Suprapubic skin (tissue), 4 donors: ENCODE data around the gene PIK3CD. TPM values are rescaled to one million over a fixed set of nuclear protein-coding genes. Genes with fewer than 3 reads are reported as not detected.
"Not testable (repeated sequence)": the region's sequence is repeated elsewhere in the genome, so short reads cannot be mapped to it uniquely, and the experiment has no call there.

Source experiments
- DNase-seq, 2 donors: peaks; one replicate each; pipeline ENCODE4 v3.0.0-alpha.2; 2019; ENCODE audit warnings: low spot score in 2 of 2
- H3K27ac ChIP-seq: fragments of 200-600 bp; sonication (generic); one replicate; pipeline ENCODE4 v1.5.1; 2019
- H3K27me3 ChIP-seq: fragments of 200-600 bp; sonication (generic); one replicate; pipeline ENCODE4 v1.5.1; 2019
- H3K36me3 ChIP-seq: fragments of 200-600 bp; sonication (generic); one replicate; pipeline ENCODE4 v1.5.1; 2019
- H3K4me1 ChIP-seq: fragments of 200-600 bp; sonication (generic); one replicate; pipeline ENCODE4 v1.5.1; 2019
- H3K4me3 ChIP-seq: fragments of 200-600 bp; sonication (generic); one replicate; pipeline ENCODE4 v1.5.1; 2019; ENCODE audit warnings: mild to moderate bottlenecking
- H3K9me3 ChIP-seq: fragments of 200-600 bp; sonication (generic); one replicate; pipeline ENCODE4 v1.5.1; 2019
- EP300 ChIP-seq: sonication (generic); formaldehyde crosslinking; IDR thresholded peaks from one replicate; pipeline ENCODE4 v1.6.1; 2017; ENCODE audit warnings: antibody characterized with exemption
- POLR2A ChIP-seq, 2 donors: fragments of 450-650 bp; IDR thresholded peaks; one replicate each; pipeline ENCODE4 v1.6.1; 2017; ENCODE audit warnings: antibody characterized with exemption in 2 of 2, mild to moderate bottlenecking in 2 of 2, moderate library complexity in 2 of 2
- POLR2AphosphoS5 ChIP-seq, 3 donors: sonication (generic); formaldehyde crosslinking; IDR thresholded peaks; one replicate each; pipeline ENCODE4 v1.6.1; 2017; ENCODE audit warnings: antibody characterized with exemption in 3 of 3
- WGBS: methylation state at CpG from one replicate; pipeline ENCODE4 v1.1.5; 2018; 5-methylcytosine and 5-hydroxymethylcytosine counted together
- total RNA-seq, 4 donors: library from RNA; depleted of rRNA; stranded (reverse); fragments of >200 nt; gene quantifications; one replicate each; pipeline ENCODE4 v1.1.0, GENCODE V29; 2016
- TF ChIP-seq, protein P1 (sequence below), 2 donors: fragments of 200-600 bp in 1 of 2; fragments of 450-650 bp in 1 of 2; sonication (generic) in 1 of 2; IDR thresholded peaks; one replicate each; pipeline ENCODE4 v1.5.1; 2016 to 2019; ENCODE audit warnings: antibody characterized with exemption in 2 of 2, mild to moderate bottlenecking in 1 of 2, moderate library complexity in 1 of 2

The PIK3CD gene
- total RNA-seq, 4 donors from 2014 or later, result 4.0 to 8.6 (median 6.4) TPM

DNA sequence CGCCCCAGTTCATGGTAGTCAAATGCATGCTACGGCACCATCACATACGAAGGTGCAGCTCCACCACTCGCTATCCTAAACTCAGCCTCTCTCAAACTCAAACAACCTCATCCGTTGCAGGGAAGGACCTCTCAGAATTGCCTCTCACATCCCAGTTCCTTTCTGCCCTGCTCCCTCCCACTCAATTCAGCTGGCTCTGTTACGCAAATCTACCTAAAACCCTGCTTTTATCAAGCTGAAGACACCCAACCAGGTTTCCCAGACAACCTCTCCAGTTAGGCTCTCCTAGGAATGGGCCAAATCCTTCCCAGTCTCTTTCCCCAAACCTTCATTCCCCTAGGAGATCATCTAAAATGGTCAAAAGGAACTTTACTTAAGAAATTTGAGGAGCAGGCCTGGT lies 109.3 kb downstream of the PIK3CD start:
- 92% methylated on average over 6 of the region's 6 CpGs for whole genome bisulfite sequencing
- Histone ChIP-seq H3K4me3 (no peak overlapping the region), H3K27ac (no peak overlapping the region), H3K27me3 (no peaks in the 10 kb centered on the region), H3K9me3 (no peaks in the 10 kb centered on the region), H3K36me3 (peaks cover 10% of the 10 kb centered on the region), H3K4me1 (peaks cover 5% of the 10 kb centered on the region)
- no peak for DNase-seq
- no peak for TF ChIP-seq EP300
- TF ChIP-seq, protein P1, sequence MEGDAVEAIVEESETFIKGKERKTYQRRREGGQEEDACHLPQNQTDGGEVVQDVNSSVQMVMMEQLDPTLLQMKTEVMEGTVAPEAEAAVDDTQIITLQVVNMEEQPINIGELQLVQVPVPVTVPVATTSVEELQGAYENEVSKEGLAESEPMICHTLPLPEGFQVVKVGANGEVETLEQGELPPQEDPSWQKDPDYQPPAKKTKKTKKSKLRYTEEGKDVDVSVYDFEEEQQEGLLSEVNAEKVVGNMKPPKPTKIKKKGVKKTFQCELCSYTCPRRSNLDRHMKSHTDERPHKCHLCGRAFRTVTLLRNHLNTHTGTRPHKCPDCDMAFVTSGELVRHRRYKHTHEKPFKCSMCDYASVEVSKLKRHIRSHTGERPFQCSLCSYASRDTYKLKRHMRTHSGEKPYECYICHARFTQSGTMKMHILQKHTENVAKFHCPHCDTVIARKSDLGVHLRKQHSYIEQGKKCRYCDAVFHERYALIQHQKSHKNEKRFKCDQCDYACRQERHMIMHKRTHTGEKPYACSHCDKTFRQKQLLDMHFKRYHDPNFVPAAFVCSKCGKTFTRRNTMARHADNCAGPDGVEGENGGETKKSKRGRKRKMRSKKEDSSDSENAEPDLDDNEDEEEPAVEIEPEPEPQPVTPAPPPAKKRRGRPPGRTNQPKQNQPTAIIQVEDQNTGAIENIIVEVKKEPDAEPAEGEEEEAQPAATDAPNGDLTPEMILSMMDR (IDR thresholded peaks at IDR 0.05), result no peak
- TF ChIP-seq POLR2A (IDR thresholded peaks at IDR 0.05), result no peak
- TF ChIP-seq POLR2AphosphoS5 (IDR thresholded peaks at IDR 0.05), result no peak

DNA sequence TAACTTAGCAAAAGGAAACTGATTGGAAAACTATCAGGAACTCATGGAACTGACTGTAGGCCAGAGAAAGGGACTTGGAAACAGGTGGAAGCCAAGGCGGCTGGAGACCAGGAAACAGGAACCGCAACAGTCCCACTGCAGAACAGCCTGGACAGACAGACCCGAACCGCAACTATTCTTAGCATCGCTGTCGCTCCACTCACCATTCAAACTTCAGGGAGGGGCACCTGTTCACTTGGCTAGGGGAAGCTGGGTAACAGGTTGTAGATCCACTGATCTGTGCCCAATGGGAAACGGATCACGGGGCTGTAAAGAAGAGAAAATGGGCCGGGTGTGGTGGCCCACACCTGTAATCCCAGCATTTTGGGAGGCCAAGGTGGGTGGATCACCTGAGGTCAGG lies 110.3 kb downstream of the PIK3CD start:
- no peak for TF ChIP-seq POLR2AphosphoS5 (IDR thresholded peaks at IDR 0.05)
- TF ChIP-seq, protein P1 (IDR thresholded peaks at IDR 0.05), result no peak
- TF ChIP-seq EP300, result no peak
- TF ChIP-seq POLR2A (IDR thresholded peaks at IDR 0.05), result no peak
- peaks cover 3% of the 10 kb centered on the region for H3K4me1 ChIP-seq
- 89% methylated on average over 9 of the region's 9 CpGs for WGBS
- peaks cover 10% of the 10 kb centered on the region for H3K36me3 ChIP-seq
- no peaks in the 10 kb centered on the region for H3K9me3 ChIP-seq
- DNase-seq, result no peak
- H3K27ac ChIP-seq, result no peak overlapping the region
- no peaks in the 10 kb centered on the region for H3K27me3 ChIP-seq
- no peak overlapping the region for H3K4me3 ChIP-seq

GRCh38 chr1:9762446-9762845 lies 110.9 kb downstream of the PIK3CD start:
- not testable (repeated sequence) for H3K36me3 ChIP-seq, H3K27ac ChIP-seq, H3K27me3 ChIP-seq, H3K4me3 ChIP-seq, DNase-seq, H3K9me3 ChIP-seq, H3K4me1 ChIP-seq
- WGBS, result 97% methylated on average over 25 of the region's 25 CpGs

DNA sequence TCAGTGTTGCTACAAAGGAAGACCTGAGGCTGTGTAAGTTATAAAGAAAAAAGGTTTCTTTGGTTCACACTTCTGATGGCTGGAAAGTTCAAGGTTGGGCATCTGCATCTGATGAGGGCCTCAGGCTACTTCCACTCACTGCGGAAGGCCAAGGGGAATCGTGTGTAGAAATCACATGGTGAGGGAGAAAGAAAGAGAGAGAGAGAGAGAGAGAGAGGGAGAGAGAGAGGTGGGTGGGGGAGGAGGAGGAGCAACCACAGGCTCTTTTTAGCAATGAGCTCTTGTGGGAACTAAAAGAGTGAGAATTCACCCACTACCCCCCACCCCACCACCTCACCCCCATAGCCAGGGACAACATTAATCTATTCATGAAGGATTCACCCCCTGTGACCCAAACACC lies 112.4 kb downstream of the PIK3CD start:
- 67% methylated on average over 2 of the region's 2 CpGs for WGBS
- Histone ChIP-seq H3K36me3 (peaks cover 10% of the 10 kb centered on the region), H3K4me1 (peaks cover under 1% of the 10 kb centered on the region), H3K9me3 (no peaks in the 10 kb centered on the region), H3K4me3 (no peak overlapping the region), H3K27me3 (no peaks in the 10 kb centered on the region), H3K27ac (no peak overlapping the region)
- TF ChIP-seq EP300 (no peak), POLR2A (IDR thresholded peaks at IDR 0.05) (no peak), POLR2AphosphoS5 (IDR thresholded peaks at IDR 0.05) (no peak)
- TF ChIP-seq, protein P1 (IDR thresholded peaks at IDR 0.05), result no peak
- no peak for DNase-seq

DNA sequence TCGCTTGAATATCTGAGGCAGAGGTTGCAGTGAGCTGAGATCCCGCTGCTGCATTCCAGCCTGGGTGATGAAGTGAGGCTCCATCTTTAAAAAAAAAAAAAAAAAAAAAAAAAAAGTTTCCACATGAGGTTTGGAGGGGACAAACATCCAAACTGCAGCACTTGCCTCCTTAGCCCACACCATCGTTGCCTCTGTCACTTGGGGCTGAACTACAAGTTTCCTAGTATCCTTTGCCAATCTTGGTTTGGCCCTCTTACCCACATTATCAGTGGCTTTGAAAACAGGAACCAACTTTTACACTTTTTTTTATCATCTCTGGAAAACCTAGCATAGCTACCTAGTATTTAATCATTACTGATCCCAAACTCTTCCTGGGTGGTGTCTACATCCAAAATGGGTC lies 113.0 kb downstream of the PIK3CD start:
- Histone ChIP-seq H3K9me3 (no peaks in the 10 kb centered on the region), H3K36me3 (peaks cover 10% of the 10 kb centered on the region), H3K27ac (no peak overlapping the region), H3K4me1 (no peaks in the 10 kb centered on the region), H3K27me3 (no peaks in the 10 kb centered on the region), H3K4me3 (no peak overlapping the region)
- no peak for DNase-seq
- TF ChIP-seq, protein P1 (IDR thresholded peaks at IDR 0.05), result no peak
- TF ChIP-seq POLR2AphosphoS5 (IDR thresholded peaks at IDR 0.05) (no peak), POLR2A (IDR thresholded peaks at IDR 0.05) (no peak), EP300 (no peak)
- WGBS, result 72% methylated on average over 3 of the region's 3 CpGs

DNA sequence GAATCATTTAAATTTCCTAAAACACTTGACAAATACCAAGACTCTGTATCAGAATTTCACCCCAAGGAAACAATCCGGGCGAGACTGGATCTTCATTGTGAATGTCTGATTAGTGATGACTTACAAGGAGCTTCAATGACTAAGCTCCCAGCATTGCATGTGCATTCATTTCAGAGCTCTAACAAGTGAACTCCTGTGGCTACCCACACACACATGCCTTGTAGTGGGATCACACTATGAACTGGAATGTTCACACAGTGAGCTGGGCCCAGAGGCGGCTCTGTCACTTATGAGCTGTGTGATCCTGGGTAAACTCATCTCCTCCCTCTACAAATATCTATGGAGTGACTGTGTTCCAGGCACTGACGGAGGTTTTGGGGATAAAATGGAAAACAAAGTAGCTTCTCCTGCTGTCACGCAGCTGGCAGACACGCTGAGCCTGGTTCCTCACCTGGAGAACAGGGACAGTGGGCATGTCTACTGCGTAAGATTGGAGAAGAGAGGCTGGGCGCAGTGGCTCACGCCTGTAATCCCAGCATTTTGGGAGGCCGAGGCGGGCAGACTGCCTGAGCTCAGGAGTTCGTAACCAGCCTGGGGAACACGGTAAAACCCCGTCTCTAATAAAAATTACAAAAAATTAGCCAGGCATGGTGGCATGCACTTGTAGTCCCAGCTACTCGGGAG lies 115.4 kb downstream of the PIK3CD start:
- Histone ChIP-seq H3K9me3 (no peaks in the 10 kb centered on the region), H3K27ac (peak overlapping the region; percentile 39)
- WGBS, result 92% methylated on average over 15 of the region's 15 CpGs

More for the DNA sequence above, 115.4 kb downstream of the PIK3CD start:
- DNase-seq, result no peak
- H3K4me1 ChIP-seq, result no peaks in the 10 kb centered on the region
- H3K36me3 ChIP-seq, result peaks cover 12% of the 10 kb centered on the region
- no peaks in the 10 kb centered on the region for H3K27me3 ChIP-seq
- TF ChIP-seq EP300, result no peak
- TF ChIP-seq POLR2AphosphoS5 (IDR thresholded peaks at IDR 0.05), result no peak
- no peak overlapping the region for H3K4me3 ChIP-seq
